SK-N-SH (cell line): Measurements from ENCODE around the gene MYH16.

Experiments used
- CTCF ChIP-seq: fragments of 200-600 bp; sonication (generic); IDR thresholded peaks from 2 replicates; pipeline ENCODE4 v1.6.1; 2017; ENCODE audit warnings: antibody characterized with exemption, mild to moderate bottlenecking, moderate library complexity
- RAD21 ChIP-seq: IDR thresholded peaks from 2 replicates; pipeline ENCODE4 v1.6.1; 2012; ENCODE audit warnings: mild to moderate bottlenecking, low read length
- REST ChIP-seq: IDR thresholded peaks from 2 replicates; pipeline ENCODE4 v1.6.1; 2012; ENCODE audit warnings: mild to moderate bottlenecking, low read depth, low read length, moderate library complexity
- RFX5 ChIP-seq: IDR thresholded peaks from 2 replicates; pipeline ENCODE4 v1.6.1; 2012; ENCODE audit warnings: mild to moderate bottlenecking, improper control_type of control experiment, low read length
- SIN3A ChIP-seq: IDR thresholded peaks from 2 replicates; pipeline ENCODE4 v1.6.1; 2012; ENCODE audit warnings: low read depth, mild to moderate bottlenecking, low read length, moderate library complexity, borderline replicate concordance

GRCh38 chr7:99325592-99326407 lies 53.2 kb downstream of the MYH16 start, which contains the start of gene ARPC1A:
- TF ChIP-seq REST (peak; percentile 69; the same call in 1 of the 2 replicates), RFX5 (no peak), RAD21 (peak; percentile 9; the same call in 1 of the 2 replicates), CTCF (peak; percentile 46), SIN3A (peak; percentile 99)
